Dermis microvascular lymphatic vessel endothelial cell (primary cell): ENCODE data around the gene DCLRE1A. TPM values are rescaled to one million over a fixed set of nuclear protein-coding genes. Genes with fewer than 3 reads are reported as not detected.

Experiments
- DNase-seq, 2 donors: peaks; one replicate each; pipeline versions ENCODE4 v3.0.0 to v3.0.0-alpha.2; 2010; ENCODE audit warnings: low read depth in 2 of 2
- total RNA-seq: library from RNA; depleted of rRNA; stranded (reverse); fragments of >200 nt; gene quantifications from 2 replicates; pipeline ENCODE4 v1.2.1, GENCODE V29; 2014

The DCLRE1A gene
- total RNA-seq, 1 donor from 2014 or later: 5.6 TPM

- DNase-seq: no peak
Measured at GRCh38 chr10:113791691-113792090, 62.2 kb downstream of the DCLRE1A start.

DNA sequence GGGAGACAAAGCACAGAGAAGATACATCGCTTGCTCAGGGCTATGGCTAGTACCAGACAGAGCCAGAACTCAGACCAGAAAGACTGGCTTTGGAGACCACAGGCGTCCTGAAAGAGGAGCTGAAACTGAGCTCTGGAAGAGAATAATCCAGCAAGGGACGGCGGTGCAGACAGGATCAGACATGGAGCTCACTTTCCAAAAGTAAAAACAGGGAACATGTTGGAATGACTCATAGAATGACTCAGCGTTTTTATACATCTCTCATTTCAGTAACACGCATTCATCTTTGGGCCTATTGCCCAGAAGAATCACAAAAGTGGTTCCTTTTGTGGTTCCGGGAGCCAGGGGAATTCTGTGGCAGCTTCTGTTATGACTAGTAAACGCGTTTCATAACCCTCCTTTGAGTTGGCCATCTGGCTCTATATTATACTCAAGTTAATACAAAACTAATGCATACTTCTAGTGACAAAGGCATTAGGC lies 65.2 kb downstream of the DCLRE1A start:
- DNase-seq: peak; percentile 30 to 74

Other genes with a start within 250 kb of the DCLRE1A start
- gene NRAP, start 190.0 kb downstream of the DCLRE1A start, total RNA-seq: not detected in 2 replicates
- 39.4 and 47.7 TPM in 2 replicates for gene CASP7, start 174.2 kb downstream of the DCLRE1A start, total RNA-seq
- not detected in 2 replicates for gene PLEKHS1, start 102.4 kb downstream of the DCLRE1A start, total RNA-seq
- gene NHLRC2, start 579 bp upstream of the DCLRE1A start, total RNA-seq: 11.4 and 13.7 TPM in 2 replicates
- 7.2 and 19.1 TPM in 2 replicates for gene ADRB1, start 189.8 kb upstream of the DCLRE1A start, total RNA-seq